DMS53 treated with DMSO at 0.1 percent for 48 hours (cell line): ENCODE data around the gene CBX2.
"Not testable (repeated sequence)": the region's sequence is repeated elsewhere in the genome, so short reads cannot be mapped to it uniquely, and the experiment has no call there.

Source experiments
- DNase-seq: peaks from one replicate; lab custom pipeline; 2025; ENCODE audit not compliant: unreplicated experiment; lab: John Stamatoyannopoulos, UW

CBX2 gene

DNA sequence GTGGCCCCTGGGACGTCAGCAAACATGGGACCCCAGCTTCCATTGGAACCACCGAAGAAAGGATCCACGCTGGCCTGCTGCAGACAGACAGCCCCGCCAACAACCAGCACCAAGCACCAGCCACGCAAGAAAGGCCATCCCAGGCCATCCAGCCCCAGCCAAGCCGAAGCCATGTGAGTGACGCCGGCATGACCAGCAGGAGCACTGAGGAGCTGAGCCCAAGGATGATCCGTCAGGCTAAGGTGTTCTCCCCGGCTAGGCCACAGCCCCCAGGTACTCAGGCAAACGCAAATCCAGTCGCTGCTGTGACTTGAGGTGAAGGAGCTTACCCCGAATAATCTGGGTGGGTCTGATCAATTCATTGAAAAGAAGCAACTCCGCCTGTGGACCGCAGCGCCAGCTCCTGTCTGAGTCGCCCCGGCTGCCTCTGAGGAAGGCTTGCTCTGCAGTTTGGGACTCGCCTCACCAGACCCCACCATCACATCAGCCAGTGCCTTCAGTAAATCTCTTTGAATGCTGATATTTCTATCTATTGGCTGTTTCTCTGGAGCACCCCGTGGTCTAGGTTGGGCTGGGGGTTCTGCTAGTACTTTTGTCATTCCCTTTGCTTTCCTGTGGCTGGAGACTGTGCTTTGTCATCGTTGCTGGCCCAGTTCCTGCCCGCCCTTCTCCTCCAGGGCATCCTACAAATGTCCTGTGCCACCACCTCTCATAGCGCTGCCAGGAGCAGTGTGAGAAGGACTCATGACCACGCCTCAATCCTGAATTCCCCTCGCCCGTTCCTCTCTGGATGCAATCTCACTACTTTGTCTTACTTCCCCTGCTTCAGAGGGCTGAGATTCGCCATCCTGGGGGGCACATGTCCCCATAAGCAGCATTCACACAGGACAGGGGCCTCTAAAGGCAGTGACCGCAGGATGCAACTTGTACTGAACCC is 8.1 kb upstream of the CBX2 start:
- DNase-seq: no peak

DNA sequence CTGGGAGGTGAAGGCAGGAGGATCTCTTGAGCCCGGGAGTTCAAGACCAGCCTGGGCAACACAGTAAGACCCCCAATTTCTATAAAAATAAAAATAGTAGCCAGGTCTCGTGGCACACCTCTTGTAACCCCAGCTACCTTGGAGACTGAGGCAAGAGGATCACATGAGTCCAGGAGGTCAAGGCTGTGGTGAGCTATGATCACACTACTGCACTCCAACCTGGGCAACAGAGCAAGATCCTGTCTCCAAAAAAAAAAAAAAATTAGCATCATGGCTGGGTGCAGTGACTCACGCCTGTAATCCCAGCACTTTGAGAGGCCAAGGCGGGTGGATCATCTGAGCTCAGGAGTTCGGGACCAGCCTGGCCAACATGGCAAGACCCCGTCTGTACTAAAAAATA is 6.7 kb upstream of the CBX2 start:
- DNase-seq: no peak

DNA sequence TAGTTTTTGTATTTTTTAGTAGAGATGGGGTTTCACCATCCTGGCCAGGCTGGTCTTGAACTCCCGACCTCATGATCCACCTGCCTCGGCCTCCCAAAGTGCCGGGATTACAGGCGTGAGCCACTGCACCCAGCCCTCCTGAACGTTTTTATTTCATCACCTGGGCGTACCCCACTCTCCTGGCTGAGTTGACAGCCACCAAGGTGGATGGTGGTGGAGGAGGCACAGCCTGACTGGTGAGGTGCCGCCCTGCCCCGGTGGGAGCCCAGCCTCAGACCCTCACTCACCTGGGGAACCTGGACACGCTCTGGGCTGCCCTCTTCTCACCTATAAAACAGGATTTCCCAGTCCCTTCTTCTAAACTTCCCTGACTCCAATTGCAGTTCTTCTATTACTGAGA is 5.2 kb upstream of the CBX2 start:
- DNase-seq: not testable (repeated sequence)

DNA sequence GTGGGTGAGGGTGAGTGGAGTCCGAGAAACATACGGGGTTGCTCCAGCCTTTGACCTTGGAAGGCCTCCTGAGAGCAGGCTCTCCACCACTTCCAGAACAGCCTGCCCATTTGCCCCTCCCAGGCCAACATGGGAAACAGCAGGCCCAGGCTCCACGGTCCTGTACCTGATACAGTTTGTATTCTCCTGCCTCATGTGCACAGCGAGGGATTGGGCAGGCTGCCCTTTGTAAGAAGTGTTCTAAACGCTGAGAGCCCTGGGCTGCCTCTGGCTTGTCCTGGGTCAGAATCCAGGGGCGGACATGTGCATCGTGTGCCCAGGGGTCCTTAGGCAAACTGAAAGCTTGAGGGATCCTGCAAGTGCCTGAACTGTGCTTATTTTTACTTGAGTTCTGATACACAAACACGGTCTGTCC is 3.4 kb upstream of the CBX2 start:
- DNase-seq: no peak

DNA sequence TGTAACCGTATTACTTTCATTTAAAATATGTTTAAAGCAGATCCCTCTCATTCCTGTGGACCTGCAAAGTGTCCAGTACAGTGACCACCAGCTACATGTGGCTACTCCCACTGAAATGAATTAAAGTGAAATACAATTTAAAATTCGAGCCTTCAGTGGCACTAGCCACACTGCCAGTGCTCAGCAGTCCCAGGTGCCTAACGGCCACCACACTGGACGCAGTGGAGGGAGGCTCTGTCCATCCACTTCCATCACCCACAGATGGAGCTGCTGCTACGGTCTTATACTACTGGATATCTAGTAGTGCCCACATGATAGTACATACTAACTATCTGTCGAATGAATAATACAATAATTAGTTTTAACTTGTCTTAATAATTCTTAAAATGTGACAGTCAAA is 2.3 kb upstream of the CBX2 start:
- DNase-seq: no peak

DNA sequence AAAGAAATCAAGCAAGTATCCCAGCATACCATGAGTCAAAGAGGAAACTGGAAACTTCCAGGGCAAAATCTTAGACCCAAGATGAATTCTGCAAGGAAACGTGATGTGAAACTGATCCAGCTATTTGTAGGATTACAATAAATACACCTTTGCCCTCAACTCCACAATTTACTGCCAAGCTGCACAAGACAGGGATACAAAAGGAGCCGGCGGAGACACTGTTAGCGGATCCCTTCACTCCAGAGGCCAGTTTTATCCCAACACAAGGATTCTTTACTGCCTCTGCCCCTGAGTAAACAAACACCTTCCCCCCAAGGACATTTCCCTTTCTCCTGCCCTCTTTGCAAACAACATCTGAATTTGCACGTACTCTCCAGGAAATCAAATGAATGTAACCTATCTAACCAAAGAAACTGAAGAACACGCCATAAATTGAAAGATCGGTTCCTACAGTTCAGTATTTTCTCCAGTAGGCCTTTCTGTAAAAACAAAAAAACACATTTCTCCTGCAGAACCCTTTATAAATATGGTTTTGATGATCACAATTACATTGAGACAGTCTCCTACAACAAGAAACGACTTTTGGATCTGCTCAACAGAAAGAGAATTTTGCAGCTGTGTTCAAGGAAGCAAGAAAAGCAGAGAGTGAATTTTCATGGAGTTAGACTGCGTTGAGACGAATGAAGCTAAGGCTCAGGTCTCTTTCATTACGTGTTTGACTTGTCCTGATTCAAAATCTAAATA is 1.4 kb upstream of the CBX2 start:
- no peak for DNase-seq

DNA sequence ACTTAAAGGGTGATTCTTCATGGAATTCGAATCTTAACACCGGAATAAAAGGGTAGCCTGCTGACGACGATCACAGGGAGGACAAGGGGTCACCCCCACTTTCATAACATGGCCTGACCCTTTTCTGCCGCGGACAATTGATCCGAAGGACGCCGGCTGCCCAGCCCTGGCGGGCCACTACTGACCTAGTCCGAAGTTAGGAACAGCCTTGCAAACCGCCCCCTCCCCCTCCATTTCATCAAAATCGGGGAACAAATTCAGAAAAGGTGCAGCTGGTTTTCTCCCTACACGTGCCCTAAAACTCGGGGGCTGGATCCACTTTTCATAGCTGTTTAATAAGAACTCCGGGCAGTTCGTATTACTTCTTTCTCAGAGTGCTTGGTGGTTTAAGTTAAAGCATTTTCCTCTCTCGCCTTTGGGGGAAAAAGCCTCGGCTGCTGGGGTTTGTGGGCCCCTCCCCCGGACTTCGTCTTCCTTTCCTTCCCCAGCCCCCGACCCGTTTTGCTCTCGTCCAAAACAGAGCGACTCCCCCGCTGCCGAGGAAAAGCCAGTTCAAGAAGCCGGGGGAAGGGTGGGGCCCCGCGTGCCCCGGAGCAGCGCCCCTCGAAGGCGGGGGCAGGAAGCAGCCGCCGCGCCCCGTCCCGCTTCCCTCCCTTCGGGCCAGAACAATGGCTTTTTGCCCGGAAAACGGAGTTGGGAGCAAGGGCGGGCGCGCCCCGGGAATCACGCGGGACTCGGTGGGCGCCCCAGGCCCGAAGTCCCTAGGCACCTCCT is 641 bp upstream of the CBX2 start:
- no peak for DNase-seq

DNA sequence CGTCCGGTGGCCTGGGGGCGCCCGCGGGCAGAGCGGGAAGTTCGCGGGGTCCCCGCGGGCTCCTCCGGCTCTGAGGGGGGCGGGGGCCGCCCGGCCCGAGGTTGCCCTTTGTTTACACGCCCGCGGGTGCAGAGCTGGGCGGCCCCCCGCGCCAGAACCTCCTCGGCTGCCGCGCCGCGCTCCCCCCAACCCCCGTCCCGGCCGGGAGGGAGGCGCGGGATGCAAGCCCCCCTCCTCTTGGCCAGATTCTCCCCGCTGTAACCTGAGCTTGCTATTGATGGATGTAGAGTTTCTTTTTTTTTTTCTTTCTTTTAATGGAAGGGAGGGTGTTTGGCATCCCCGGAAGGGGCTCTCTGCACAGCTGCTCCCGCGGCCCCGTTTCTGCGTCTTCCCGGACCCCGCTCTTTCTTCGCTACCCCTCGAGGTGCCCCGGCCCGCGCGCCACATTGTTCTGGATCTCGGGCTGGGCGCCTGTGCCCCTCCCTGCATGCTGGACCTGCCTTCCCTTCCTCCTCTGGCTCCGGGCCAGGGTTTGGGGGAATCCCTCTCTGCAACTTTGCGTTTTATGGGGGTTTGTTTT is 646 bp downstream of the CBX2 start:
- DNase-seq: no peak

DNA sequence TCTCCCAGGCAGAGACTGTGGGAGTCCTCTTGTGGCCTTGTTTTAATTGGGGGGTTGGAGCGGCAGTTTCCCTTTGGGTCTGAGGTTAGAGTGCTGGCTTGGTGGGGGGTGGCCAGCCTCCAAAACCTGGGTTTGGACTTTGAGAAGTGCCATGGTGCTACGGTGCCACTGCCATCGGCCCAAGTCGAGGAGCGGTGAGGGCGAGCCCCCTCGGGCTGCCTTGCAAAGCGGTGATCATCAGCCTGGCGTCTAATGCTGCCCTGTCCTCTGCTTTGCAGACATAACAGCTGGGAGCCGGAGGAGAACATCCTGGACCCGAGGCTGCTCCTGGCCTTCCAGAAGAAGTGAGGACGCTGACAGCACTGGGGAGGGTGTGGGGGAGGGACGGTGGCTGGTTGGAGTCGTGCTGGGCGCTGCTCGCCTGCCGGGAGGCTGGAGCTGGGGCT is 1.2 kb downstream of the CBX2 start:
- DNase-seq: no peak

DNA sequence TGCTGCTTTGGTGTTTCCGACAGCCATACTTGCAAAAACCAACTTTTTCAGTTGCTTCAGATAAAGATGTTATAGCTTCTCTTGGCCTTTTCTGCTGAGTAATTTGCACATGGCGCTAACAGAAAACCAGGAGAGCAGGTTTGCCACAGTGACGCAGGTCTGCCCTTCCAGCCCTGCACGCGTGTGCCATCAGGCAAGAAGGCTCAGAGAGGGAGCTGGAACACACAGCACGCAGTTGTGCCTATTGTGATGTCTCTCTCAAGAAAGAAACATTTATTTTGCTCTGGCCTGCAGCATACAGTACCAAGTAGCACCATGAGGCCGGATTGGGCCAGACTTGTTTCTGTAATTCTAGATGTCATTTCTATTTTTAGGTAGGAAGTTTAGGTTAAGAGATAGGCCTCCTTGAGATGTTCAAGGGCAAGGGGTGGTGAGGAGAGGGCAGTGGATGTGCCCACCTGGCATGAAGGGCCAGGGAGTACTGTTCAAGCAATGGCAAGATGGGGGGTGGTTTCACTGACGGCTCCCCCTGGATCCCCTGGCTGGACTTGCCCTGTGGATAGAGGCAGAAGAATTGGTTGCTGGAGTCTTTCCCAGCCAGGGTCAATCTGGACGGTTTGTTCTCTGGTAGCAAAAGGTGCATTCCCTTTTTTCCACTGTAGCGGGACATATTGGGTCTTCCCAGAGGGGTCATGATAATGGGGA is 1.9 kb downstream of the CBX2 start:
- no peak for DNase-seq

DNA sequence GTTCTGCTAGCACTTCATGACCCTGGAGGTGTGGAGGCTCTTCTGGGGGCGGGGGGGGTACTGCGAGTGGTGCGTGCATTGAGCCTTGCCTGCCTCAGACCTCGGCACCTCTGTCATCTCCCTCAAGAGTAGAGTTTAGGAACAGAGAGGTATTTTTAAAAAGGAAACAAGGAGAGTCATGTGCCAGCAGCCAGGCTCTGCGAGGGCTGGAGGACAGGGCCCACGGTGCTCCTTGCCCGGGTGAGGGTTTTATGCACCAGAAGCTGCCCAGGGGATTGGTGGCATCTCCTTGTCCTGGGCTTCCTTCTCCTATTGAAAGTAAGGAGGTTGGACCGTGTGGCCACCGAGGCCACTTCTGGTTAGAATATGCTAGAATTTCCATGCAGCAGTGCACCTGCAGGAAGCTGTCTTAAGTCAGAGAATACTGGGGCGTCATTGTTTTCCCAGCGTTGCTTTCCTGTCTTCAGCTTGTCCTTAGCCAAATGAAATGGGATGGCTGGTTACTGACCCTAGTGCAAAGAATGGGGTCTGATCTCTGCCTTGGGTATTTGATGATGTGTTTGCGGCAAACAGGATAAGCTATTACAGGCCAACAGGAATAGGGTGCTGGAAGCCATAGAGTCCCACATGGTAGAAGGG is 3.2 kb downstream of the CBX2 start:
- no peak for DNase-seq

DNA sequence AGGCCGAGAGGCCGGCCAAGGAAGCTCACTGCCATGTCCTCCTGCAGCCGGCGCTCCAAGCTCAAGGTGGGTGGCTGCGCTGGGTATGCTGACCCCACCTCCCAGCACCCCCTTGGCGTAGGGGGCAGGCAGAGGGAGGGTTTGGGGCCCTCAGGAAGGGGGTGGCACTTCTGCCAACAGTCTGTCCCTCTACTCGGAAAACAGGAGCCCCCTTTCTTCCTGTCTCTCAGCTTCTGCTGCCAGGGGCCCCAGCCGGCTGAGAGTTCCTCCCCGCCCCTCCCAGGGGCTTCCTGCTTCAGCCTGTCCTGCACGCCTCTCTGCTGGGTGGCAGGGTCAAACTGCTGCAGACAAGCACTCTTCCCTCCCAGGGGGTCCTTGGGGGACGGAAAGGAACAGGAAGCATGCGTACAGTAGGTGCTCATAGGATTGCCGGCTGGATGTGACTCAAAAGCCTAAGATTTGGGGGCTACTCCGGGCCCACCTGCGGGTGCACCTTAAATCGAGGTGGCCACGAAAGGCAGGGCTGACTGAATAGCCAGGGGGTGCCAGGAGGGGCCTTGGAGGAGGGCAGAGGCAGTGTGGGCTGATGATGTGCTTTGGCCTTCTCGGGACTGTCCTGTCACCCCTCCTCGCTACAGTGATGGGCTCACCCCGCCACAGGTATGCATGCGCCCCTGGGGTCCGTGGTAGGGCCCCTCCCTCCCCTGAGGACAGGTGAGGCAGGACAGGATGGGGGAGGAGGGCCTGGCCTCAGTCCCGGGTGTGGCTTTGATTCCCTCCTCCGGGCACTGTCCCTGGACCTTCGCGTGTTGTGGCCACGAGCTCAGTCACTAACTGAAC is 4.0 kb downstream of the CBX2 start:
- DNase-seq: no peak

DNA sequence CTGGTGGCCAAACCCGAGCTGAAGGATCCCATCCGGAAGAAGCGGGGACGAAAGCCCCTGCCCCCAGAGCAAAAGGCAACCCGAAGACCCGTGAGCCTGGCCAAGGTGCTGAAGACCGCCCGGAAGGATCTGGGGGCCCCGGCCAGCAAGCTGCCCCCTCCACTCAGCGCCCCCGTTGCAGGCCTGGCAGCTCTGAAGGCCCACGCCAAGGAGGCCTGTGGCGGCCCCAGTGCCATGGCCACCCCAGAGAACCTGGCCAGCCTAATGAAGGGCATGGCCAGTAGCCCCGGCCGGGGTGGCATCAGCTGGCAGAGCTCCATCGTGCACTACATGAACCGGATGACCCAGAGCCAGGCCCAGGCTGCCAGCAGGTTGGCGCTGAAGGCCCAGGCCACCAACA is 5.9 kb downstream of the CBX2 start:
- no peak for DNase-seq

DNA sequence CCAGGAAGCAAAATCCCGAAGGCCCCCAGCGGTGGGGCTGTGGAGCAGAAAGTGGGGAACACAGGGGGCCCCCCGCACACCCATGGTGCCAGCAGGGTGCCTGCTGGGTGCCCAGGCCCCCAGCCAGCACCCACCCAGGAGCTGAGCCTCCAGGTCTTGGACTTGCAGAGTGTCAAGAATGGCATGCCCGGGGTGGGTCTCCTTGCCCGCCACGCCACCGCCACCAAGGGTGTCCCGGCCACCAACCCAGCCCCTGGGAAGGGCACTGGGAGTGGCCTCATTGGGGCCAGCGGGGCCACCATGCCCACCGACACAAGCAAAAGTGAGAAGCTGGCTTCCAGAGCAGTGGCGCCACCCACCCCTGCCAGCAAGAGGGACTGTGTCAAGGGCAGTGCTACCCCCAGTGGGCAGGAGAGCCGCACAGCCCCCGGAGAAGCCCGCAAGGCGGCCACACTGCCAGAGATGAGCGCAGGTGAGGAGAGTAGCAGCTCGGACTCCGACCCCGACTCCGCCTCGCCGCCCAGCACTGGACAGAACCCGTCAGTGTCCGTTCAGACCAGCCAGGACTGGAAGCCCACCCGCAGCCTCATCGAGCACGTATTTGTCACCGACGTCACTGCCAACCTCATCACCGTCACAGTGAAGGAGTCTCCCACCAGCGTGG is 6.5 kb downstream of the CBX2 start:
- no peak for DNase-seq

DNA sequence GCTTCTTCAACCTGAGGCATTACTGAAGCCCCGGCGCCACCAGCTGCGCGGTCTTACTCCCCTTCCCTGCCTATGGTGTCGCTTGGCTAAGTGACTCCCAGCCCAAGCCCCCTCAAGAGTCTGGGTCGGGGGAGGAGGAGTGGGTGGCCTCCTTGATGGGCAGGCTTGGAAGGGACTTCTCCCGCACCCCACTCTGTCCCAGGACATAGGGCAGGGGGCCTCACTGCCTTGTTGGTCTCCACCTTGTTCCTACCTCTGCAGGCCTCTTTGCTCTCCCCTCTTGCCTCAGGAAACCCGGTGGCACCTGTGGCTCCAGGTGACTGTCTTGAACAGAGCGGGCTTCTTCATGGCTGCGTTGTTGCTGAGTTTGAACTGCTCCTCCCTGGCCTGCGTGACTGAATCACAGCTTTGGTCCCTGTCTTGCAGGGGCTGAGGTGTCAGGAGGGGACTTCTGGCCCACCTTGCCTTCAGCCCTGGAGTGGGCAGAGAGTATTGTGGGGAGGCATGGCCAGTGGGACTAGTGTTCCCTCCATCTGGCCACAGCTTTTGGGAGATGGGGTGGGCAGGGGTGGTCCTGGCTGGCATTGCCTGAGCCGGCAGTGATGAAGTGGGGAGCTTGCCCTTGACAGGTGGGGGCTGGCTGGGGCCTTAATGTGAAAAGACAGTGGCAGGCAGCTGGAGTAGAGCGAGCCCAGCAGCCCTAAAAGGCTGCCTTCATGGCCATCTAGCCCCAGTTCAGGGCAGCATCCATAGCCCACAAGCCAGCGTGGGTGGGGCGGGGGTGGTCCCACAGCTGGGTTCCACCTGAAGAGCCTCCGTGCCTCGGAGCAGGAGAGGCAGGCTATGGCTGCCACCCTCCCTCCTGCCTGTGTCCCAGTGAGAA is 7.3 kb downstream of the CBX2 start:
- DNase-seq: no peak

DNA sequence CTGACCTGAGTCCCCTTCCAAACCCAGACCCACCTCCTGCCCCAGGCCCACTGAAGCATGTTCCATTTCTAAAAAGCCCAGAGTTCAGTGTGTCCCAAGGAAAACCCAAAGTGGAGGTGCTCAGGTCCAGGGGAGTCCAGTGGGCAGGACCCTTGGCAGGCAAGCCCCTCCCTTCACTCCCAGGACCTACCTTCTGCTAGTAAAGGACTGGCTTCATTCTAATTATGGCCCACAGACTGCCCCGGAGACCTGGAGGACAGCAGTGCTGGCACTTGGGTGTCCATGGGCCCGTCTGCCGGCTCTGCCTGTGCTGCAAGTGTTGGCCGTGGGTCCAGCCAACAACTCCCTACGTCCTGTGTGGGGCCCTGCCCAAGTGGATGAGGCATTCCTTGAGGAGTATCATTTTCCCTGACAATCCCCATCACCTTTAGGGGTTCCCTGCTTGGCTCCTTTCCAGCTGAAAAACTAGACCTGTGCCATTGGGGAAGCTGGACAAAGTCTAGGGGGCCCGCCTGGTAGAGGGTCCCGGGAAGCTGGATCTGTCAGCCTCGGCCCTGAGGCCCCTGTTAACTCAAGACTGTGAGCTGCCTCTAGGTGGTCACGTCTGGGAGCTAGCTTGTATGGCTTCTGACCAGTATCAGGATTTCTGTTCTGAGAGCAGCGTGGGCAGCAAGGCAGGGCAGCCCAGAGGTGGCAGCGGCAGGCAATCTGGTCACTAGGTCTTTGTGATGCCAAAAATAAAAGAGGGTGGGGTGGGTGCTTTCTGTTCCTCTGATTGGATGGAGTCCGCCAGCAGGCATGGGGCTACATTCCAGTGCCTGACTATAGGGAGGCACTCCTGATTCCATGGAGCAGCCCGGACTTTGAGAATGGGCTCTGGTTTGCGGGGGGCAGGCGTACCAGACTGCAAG is 8.2 kb downstream of the CBX2 start:
- no peak for DNase-seq
